GM12892 (cell line): Measurements from ENCODE around the gene PRR12.

Source experiments
- POLR2A ChIP-seq: IDR thresholded peaks from 2 replicates; pipeline ENCODE4 v1.6.1; 2011; ENCODE audit warnings: low read depth, low read length, control low read depth
- POLR2AphosphoS5 ChIP-seq: IDR thresholded peaks from 2 replicates; pipeline ENCODE4 v1.6.1; 2011; ENCODE audit warnings: low read depth, low read length, control low read depth
- TAF1 ChIP-seq: IDR thresholded peaks from 2 replicates; pipeline ENCODE4 v1.6.1; 2011; ENCODE audit warnings: low read depth, mild to moderate bottlenecking, control low read depth, low read length, borderline replicate concordance

GRCh38 chr19:49645592-49645991, 54.6 kb downstream of the PRR12 start:
- TF ChIP-seq POLR2A = no peak
- no peak for TF ChIP-seq POLR2AphosphoS5
- no peak for TF ChIP-seq TAF1
